ENCODE measurements around the gene SAMD14. TPM values are rescaled to one million over a fixed set of nuclear protein-coding genes. Genes with fewer than 3 reads are reported as not detected.

SAMD14 gene
- total RNA-seq, 1 donor from 2014 or later, result 1.7 TPM

GRCh38 chr17:50094753-50095619 is 35.0 kb downstream of the SAMD14 start, which contains the start of gene PDK2:
Gene PDK2 (plus strand): TSS chr17:50095351. CDS start chr17:50095436, 85 bp downstream.
- ATAC-seq (peak; percentile 95), DNase-seq (ENCODE audit: missing footprints) (peak; percentile 99)
- intact Hi-C loops (cut with DNase I), result loop anchor here (1.0 to 5.0 kb wide), 5 partner anchors 34 to 213 kb away; partner anchors contain the start of gene SGCA

- ATAC-seq, result peak; percentile 77
- DNase-seq (ENCODE audit: missing footprints), result peak; percentile 94
- intact Hi-C loops (cut with DNase I), result loop anchor here (2.0 to 5.0 kb wide), 3 partner anchors 33 to 212 kb away; no protein-coding TSS in a partner anchor
Measured at GRCh38 chr17:50094243-50094752, 35.7 kb downstream of the SAMD14 start.

- ATAC-seq, result no peak
- intact Hi-C loops (cut with DNase I), result loop anchor here (2.0 to 5.0 kb wide), 3 partner anchors 33 to 212 kb away; no protein-coding TSS in a partner anchor
- DNase-seq (ENCODE audit: missing footprints), result no peak
Measured at GRCh38 chr17:50093807-50094206, 36.2 kb downstream of the SAMD14 start.

GRCh38 chr17:50093246-50093645 is 36.7 kb downstream of the SAMD14 start:
- intact Hi-C loops (cut with DNase I), result loop anchor here (5.0 kb wide), 1 partner anchor 211 kb away; no protein-coding TSS in a partner anchor

GRCh38 chr17:50091918-50092285 is 38.1 kb downstream of the SAMD14 start:
- ATAC-seq (no peak), DNase-seq (ENCODE audit: missing footprints) (peak; percentile 31)
- intact Hi-C loops (cut with DNase I), result loop anchor here (5.0 kb wide), 1 partner anchor 210 kb away; no protein-coding TSS in a partner anchor

More at GRCh38 chr17:50093246-50093645, 36.7 kb downstream of the SAMD14 start:
- ATAC-seq (no peak), DNase-seq (ENCODE audit: missing footprints) (no peak)

GRCh38 chr17:50090971-50091917 is 38.7 kb downstream of the SAMD14 start:
- peak; percentile 33 for DNase-seq (ENCODE audit: missing footprints)
- intact Hi-C loops (cut with DNase I), result loop anchor here (5.0 kb wide), 1 partner anchor 209 kb away; no protein-coding TSS in a partner anchor
- ATAC-seq, result no peak

GRCh38 chr17:50090071-50090470 is 39.9 kb downstream of the SAMD14 start:
- intact Hi-C loops (cut with DNase I), result loop anchor here (5.0 kb wide), 1 partner anchor 208 kb away; no protein-coding TSS in a partner anchor
- ATAC-seq, result no peak
- peak; percentile 49 for DNase-seq (ENCODE audit: missing footprints)

- intact Hi-C loops (cut with DNase I), result no loop called here
- DNase-seq (ENCODE audit: missing footprints) (peak; percentile 66), ATAC-seq (no peak)
Measured at GRCh38 chr17:50088952-50089825, 40.8 kb downstream of the SAMD14 start.

- DNase-seq (ENCODE audit: missing footprints) (peak; percentile 35), ATAC-seq (peak; percentile 24)
- intact Hi-C loops (cut with DNase I), result loop anchor here (1.0 to 2.0 kb wide), 2 partner anchors 33 to 61 kb away; no protein-coding TSS in a partner anchor
Measured at GRCh38 chr17:50087912-50088405, 42.0 kb downstream of the SAMD14 start.

- intact Hi-C loops (cut with DNase I), result loop anchor here (1.0 to 2.0 kb wide), 2 partner anchors 33 to 60 kb away; no protein-coding TSS in a partner anchor
- peak; percentile 87 for DNase-seq (ENCODE audit: missing footprints)
- peak; percentile 84 for ATAC-seq
Measured at GRCh38 chr17:50087246-50087911, 42.6 kb downstream of the SAMD14 start.

GRCh38 chr17:50081757-50082156 is 48.2 kb downstream of the SAMD14 start:
- ATAC-seq (no peak), DNase-seq (ENCODE audit: missing footprints) (peak; percentile 30)
- intact Hi-C loops (cut with DNase I), result no loop called here

- intact Hi-C loops (cut with DNase I), result loop anchor here (1.0 kb wide), 1 partner anchor 13 kb away; no protein-coding TSS in a partner anchor
- peak; percentile 86 for ATAC-seq
- peak; percentile 74 for DNase-seq (ENCODE audit: missing footprints)
Measured at GRCh38 chr17:50080827-50081226, 49.1 kb downstream of the SAMD14 start.

- DNase-seq (ENCODE audit: missing footprints) (peak; percentile 14), ATAC-seq (no peak)
- intact Hi-C loops (cut with DNase I), result loop anchor here (1.0 kb wide), 1 partner anchor 12 kb away; no protein-coding TSS in a partner anchor
Measured at GRCh38 chr17:50080096-50080480, 49.9 kb downstream of the SAMD14 start.

GRCh38 chr17:50079334-50080095 is 50.4 kb downstream of the SAMD14 start:
- intact Hi-C loops (cut with DNase I), result loop anchor here (1.0 kb wide), 1 partner anchor 11 kb away; no protein-coding TSS in a partner anchor
- ATAC-seq (no peak), DNase-seq (ENCODE audit: missing footprints) (peak; percentile 47)

GRCh38 chr17:50078430-50078829 is 51.5 kb downstream of the SAMD14 start:
- intact Hi-C loops (cut with DNase I), result no loop called here
- peak; percentile 17 for DNase-seq (ENCODE audit: missing footprints)
- ATAC-seq, result no peak
